ENCODE measurements around the gene MCRIP1. TPM values are rescaled to one million over a fixed set of nuclear protein-coding genes. Genes with fewer than 3 reads are reported as not detected.

The MCRIP1 gene
- total and polyA plus RNA-seq, 2 of the 13 experiments (the other 11 are each of a cell fraction or from before 2014, with no cell fraction given), result 79.7 to 84.9 TPM

- TF ChIP-seq ZNF362 (CRISPR knock-in tag; IDR thresholded peaks at IDR 0.05; ENCODE audit: borderline replicate concordance) (peak; percentile 74; the same call in 1 of the 2 replicates), SMYD3 (CRISPR knock-in tag; IDR thresholded peaks at IDR 0.05) (no peak), KDM2A (CRISPR knock-in tag; IDR thresholded peaks at IDR 0.05; ENCODE audit: borderline replicate concordance, low read depth) (peak; percentile 85), NFIB (CRISPR knock-in tag; IDR thresholded peaks at IDR 0.05; ENCODE audit: borderline replicate concordance) (no peak), PHF20 (CRISPR knock-in tag; IDR thresholded peaks at IDR 0.05) (peak; percentile 78), SMARCE1 (IDR thresholded peaks at IDR 0.05; ENCODE audit: borderline replicate concordance) (no peak), ZNF501 (CRISPR knock-in tag; IDR thresholded peaks at IDR 0.05) (peak; percentile 77), REPIN1 (CRISPR knock-in tag; IDR thresholded peaks at IDR 0.05; ENCODE audit: borderline replicate concordance, low read depth) (peak; percentile 31; the same call in 1 of the 2 replicates), NFKB2 (CRISPR knock-in tag; IDR thresholded peaks at IDR 0.05; ENCODE audit: borderline replicate concordance) (peak; percentile 98; the same call in 1 of the 2 replicates), KMT2B (CRISPR knock-in tag; IDR thresholded peaks at IDR 0.05) (peak; percentile 87), ZNF44 (CRISPR knock-in tag; IDR thresholded peaks at IDR 0.05) (peak; percentile 97; the same call in 1 of the 2 replicates), ZNF75D (CRISPR knock-in tag; IDR thresholded peaks at IDR 0.05; ENCODE audit: borderline replicate concordance) (peak; percentile 85; the same call in 1 of the 2 replicates), CTCF (CRISPR knock-in tag; IDR thresholded peaks at IDR 0.05) (peak; percentile 9; the same call in 1 of the 2 replicates), AHR (CRISPR knock-in tag; IDR thresholded peaks at IDR 0.05) (peak; percentile 91; the same call in 1 of the 2 replicates), ZNF101 (CRISPR knock-in tag; IDR thresholded peaks at IDR 0.05; ENCODE audit: borderline replicate concordance, low read depth) (no peak), KLF15 (CRISPR knock-in tag; IDR thresholded peaks at IDR 0.05; ENCODE audit: borderline replicate concordance) (peak; percentile 89; the same call in 1 of the 2 replicates), STAG1 (CRISPR knock-in tag; IDR thresholded peaks at IDR 0.05) (peak; percentile 11; the same call in 1 of the 2 replicates), ISL2 (CRISPR knock-in tag; IDR thresholded peaks at IDR 0.05) (peak; percentile 79), ZBTB38 (CRISPR knock-in tag; IDR thresholded peaks at IDR 0.05) (peak; percentile 86; the same call in 1 of the 2 replicates)
- TF ChIP-seq, protein P1, sequence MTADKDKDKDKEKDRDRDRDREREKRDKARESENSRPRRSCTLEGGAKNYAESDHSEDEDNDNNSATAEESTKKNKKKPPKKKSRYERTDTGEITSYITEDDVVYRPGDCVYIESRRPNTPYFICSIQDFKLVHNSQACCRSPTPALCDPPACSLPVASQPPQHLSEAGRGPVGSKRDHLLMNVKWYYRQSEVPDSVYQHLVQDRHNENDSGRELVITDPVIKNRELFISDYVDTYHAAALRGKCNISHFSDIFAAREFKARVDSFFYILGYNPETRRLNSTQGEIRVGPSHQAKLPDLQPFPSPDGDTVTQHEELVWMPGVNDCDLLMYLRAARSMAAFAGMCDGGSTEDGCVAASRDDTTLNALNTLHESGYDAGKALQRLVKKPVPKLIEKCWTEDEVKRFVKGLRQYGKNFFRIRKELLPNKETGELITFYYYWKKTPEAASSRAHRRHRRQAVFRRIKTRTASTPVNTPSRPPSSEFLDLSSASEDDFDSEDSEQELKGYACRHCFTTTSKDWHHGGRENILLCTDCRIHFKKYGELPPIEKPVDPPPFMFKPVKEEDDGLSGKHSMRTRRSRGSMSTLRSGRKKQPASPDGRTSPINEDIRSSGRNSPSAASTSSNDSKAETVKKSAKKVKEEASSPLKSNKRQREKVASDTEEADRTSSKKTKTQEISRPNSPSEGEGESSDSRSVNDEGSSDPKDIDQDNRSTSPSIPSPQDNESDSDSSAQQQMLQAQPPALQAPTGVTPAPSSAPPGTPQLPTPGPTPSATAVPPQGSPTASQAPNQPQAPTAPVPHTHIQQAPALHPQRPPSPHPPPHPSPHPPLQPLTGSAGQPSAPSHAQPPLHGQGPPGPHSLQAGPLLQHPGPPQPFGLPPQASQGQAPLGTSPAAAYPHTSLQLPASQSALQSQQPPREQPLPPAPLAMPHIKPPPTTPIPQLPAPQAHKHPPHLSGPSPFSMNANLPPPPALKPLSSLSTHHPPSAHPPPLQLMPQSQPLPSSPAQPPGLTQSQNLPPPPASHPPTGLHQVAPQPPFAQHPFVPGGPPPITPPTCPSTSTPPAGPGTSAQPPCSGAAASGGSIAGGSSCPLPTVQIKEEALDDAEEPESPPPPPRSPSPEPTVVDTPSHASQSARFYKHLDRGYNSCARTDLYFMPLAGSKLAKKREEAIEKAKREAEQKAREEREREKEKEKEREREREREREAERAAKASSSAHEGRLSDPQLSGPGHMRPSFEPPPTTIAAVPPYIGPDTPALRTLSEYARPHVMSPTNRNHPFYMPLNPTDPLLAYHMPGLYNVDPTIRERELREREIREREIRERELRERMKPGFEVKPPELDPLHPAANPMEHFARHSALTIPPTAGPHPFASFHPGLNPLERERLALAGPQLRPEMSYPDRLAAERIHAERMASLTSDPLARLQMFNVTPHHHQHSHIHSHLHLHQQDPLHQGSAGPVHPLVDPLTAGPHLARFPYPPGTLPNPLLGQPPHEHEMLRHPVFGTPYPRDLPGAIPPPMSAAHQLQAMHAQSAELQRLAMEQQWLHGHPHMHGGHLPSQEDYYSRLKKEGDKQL (CRISPR knock-in tag; IDR thresholded peaks at IDR 0.05; ENCODE audit: low read depth), result peak; percentile 24; the same call in 1 of the 2 replicates
These were observed 27.9 kb upstream of the MCRIP1 start (continued) for GRCh38 chr17:81860756-81861568.
